ENCODE data around the gene MICU1.
"Not testable (repeated sequence)": the region's sequence is repeated elsewhere in the genome, so short reads cannot be mapped to it uniquely, and the experiment has no call there.

Gene MICU1

GRCh38 chr10:72503241-72503640, 122.6 kb downstream of the MICU1 start:
- no peak for DNase-seq

GRCh38 chr10:72502581-72502980, 123.3 kb downstream of the MICU1 start:
- DNase-seq = no peak

- no peak for DNase-seq
These were observed 126.2 kb downstream of the MICU1 start for GRCh38 chr10:72499701-72500100.

GRCh38 chr10:72490951-72491350, 134.9 kb downstream of the MICU1 start:
- DNase-seq = no peak

- no peak for DNase-seq
These were observed 138.4 kb downstream of the MICU1 start for GRCh38 chr10:72487521-72487920.

- DNase-seq = no peak
These were observed 138.8 kb downstream of the MICU1 start for GRCh38 chr10:72487116-72487515.

GRCh38 chr10:72485701-72486100, 140.2 kb downstream of the MICU1 start:
- no peak for DNase-seq

GRCh38 chr10:72484521-72484920, 141.4 kb downstream of the MICU1 start:
- DNase-seq = no peak

GRCh38 chr10:72483471-72483870, 142.4 kb downstream of the MICU1 start:
- DNase-seq = no peak

- no peak for DNase-seq
These were observed 145.0 kb downstream of the MICU1 start for GRCh38 chr10:72480861-72481260.

GRCh38 chr10:72477463-72477862, 148.4 kb downstream of the MICU1 start:
- no peak for DNase-seq

GRCh38 chr10:72472306-72472705, 153.6 kb downstream of the MICU1 start:
- no peak for DNase-seq

GRCh38 chr10:72470666-72471065, 155.2 kb downstream of the MICU1 start:
- DNase-seq = no peak

- DNase-seq = not testable (repeated sequence)
These were observed 158.8 kb downstream of the MICU1 start for GRCh38 chr10:72467064-72467463.

GRCh38 chr10:72466018-72466417, 159.9 kb downstream of the MICU1 start:
- no peak for DNase-seq

- DNase-seq = no peak
These were observed 161.4 kb downstream of the MICU1 start for GRCh38 chr10:72464438-72464837.

GRCh38 chr10:72462261-72462660, 163.6 kb downstream of the MICU1 start:
- no peak for DNase-seq

GRCh38 chr10:72461085-72461484, 164.8 kb downstream of the MICU1 start:
- no peak for DNase-seq

- DNase-seq = no peak
These were observed 165.5 kb downstream of the MICU1 start for GRCh38 chr10:72460284-72460876.

- no peak for DNase-seq
These were observed 166.6 kb downstream of the MICU1 start for GRCh38 chr10:72459301-72459700.

GRCh38 chr10:72455889-72456595, 169.8 kb downstream of the MICU1 start:
- DNase-seq = no peak

GRCh38 chr10:72449941-72450441, 175.9 kb downstream of the MICU1 start:
- DNase-seq = no peak

- DNase-seq = no peak
These were observed 180.0 kb downstream of the MICU1 start for GRCh38 chr10:72445851-72446250.

- DNase-seq = not testable (repeated sequence)
These were observed 182.9 kb downstream of the MICU1 start for GRCh38 chr10:72442969-72443368.

GRCh38 chr10:72435570-72435969, 190.3 kb downstream of the MICU1 start:
- DNase-seq = no peak

Measured in activated effector memory CD4-positive, alpha-beta T cell treated with anti-CD3 and anti-CD28 coated beads, Interleukin-2, amount 50 U/mL, for 16 hours (primary cell).